Activated B cell treated with CpG ODN at 0.5 μM for 24 hours (primary cell): ENCODE results near the gene VCAM1. TPM values are rescaled to one million over a fixed set of nuclear protein-coding genes. Genes with fewer than 3 reads are reported as not detected.

ENCODE experiments used
- ATAC-seq: fragments of 200-7000 bp; cut with Tn5 transposase; one replicate; pipeline ENCODE4 v1.10.0; 2021; ENCODE audit warnings: low read depth, mild to moderate bottlenecking, moderate library complexity
- CTCF ChIA-PET: fragments of 350-600 bp; sonication (Branson Sonifier 250); formaldehyde crosslinking; loops from one replicate; lab custom pipeline; 2021; ENCODE audit warnings: antibody characterized with exemption; lab: Charles Lee
- POLR2A ChIA-PET: fragments of 350-600 bp; sonication (Branson Sonifier 250); formaldehyde crosslinking; loops from one replicate; lab custom pipeline; 2021; ENCODE audit warnings: antibody characterized with exemption; lab: Charles Lee
- DNase-seq: peaks from one replicate; pipeline ENCODE4 v3.0.0; 2022
- H3K27ac Mint-ChIP-seq: one replicate; pipeline ENCODE4 v1.8.0; 2020; ENCODE audit warnings: mixed read lengths
- H3K27me3 Mint-ChIP-seq: one replicate; pipeline ENCODE4 v1.8.0; 2021; ENCODE audit warnings: mixed read lengths
- H3K36me3 Mint-ChIP-seq: one replicate; pipeline ENCODE4 v1.8.0; 2021; ENCODE audit warnings: low read depth, mixed read lengths
- H3K4me1 Mint-ChIP-seq: one replicate; pipeline ENCODE4 v1.8.0; 2021; ENCODE audit warnings: mixed read lengths
- H3K4me3 Mint-ChIP-seq: one replicate; pipeline ENCODE4 v1.8.0; 2020; ENCODE audit warnings: mild to moderate bottlenecking, mixed read lengths
- H3K9me3 Mint-ChIP-seq: one replicate; pipeline ENCODE4 v1.8.0; 2020; ENCODE audit warnings: mixed read lengths
- intact Hi-C: fragments of 100-400 bp; cut with micrococcal nuclease; formaldehyde crosslinking; loops from one replicate; pipeline ENCODE4 v1.15.1; 2024
- total RNA-seq: library from RNA; stranded (reverse); gene quantifications from 2 replicates; pipeline ENCODE4 v1.2.3, GENCODE V29; 2022
- TF ChIP-seq, protein P1 (sequence below): fragments of 200-600 bp; IDR thresholded peaks from one replicate; pipeline ENCODE4 v1.8.0; 2022; ENCODE audit warnings: antibody characterized with exemption, mild to moderate bottlenecking

Gene VCAM1
- total RNA-seq, 1 donor from 2014 or later, result not detected

DNA sequence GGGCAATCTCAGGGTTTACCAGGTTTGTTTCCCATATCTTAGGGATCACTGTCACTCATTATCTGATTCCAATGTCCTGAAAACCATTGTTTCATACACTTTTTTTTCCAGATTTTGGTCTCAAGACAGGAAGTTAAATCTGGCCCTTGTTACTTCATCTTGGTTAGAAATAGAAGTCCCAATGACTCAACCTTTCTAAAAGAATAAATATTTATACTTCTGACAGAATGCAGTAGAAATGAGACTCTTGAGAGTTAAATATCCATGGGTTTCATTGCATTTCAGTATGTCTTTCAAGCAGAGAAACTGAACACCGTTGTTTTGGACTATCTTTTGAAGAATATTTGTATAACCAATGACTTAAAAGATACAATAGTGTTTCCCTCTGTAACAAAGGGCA, 19.8 kb upstream of the VCAM1 start:
- DNase-seq (no peak), ATAC-seq (no peak)
- CTCF ChIA-PET, result no interaction called here
- Mint-ChIP-seq H3K4me1 (no peaks in the 10 kb centered on the region), H3K36me3 (no peaks in the 10 kb centered on the region), H3K4me3 (no peak overlapping the region), H3K27me3 (peaks cover 18% of the 10 kb centered on the region), H3K27ac (no peak overlapping the region), H3K9me3 (peaks cover 8% of the 10 kb centered on the region)
- POLR2A ChIA-PET, result no interaction called here
- intact Hi-C loops, result no loop called here
- TF ChIP-seq, protein P1, sequence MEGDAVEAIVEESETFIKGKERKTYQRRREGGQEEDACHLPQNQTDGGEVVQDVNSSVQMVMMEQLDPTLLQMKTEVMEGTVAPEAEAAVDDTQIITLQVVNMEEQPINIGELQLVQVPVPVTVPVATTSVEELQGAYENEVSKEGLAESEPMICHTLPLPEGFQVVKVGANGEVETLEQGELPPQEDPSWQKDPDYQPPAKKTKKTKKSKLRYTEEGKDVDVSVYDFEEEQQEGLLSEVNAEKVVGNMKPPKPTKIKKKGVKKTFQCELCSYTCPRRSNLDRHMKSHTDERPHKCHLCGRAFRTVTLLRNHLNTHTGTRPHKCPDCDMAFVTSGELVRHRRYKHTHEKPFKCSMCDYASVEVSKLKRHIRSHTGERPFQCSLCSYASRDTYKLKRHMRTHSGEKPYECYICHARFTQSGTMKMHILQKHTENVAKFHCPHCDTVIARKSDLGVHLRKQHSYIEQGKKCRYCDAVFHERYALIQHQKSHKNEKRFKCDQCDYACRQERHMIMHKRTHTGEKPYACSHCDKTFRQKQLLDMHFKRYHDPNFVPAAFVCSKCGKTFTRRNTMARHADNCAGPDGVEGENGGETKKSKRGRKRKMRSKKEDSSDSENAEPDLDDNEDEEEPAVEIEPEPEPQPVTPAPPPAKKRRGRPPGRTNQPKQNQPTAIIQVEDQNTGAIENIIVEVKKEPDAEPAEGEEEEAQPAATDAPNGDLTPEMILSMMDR, result no peak

DNA sequence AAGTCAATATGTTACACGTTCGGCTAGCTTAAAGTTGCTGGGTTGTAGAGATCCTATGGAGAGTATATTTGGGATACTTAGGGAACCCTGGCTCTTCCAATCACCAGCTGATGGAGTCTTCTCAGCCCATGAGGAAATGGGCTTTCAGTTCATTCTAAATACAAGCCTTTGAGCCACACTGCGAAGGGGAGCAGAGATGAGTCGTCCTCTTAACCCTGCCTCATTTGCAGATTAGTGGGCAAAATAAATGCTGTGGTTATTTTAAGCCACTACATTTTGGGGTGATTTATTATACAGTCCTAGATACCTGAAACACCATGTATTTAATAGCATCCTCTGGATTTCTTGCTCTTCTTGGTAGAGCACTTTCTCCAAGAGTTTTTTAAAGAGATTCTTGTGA, 19.0 kb upstream of the VCAM1 start:
- DNase-seq, result no peak
- CTCF ChIA-PET, result no interaction called here
- Mint-ChIP-seq H3K4me1 (no peaks in the 10 kb centered on the region), H3K36me3 (no peaks in the 10 kb centered on the region), H3K9me3 (peaks cover 6% of the 10 kb centered on the region), H3K4me3 (no peak overlapping the region), H3K27me3 (peaks cover 18% of the 10 kb centered on the region), H3K27ac (no peak overlapping the region)
- POLR2A ChIA-PET, result no interaction called here
- no peak for ATAC-seq
- intact Hi-C loops, result no loop called here
- TF ChIP-seq, protein P1, result no peak

DNA sequence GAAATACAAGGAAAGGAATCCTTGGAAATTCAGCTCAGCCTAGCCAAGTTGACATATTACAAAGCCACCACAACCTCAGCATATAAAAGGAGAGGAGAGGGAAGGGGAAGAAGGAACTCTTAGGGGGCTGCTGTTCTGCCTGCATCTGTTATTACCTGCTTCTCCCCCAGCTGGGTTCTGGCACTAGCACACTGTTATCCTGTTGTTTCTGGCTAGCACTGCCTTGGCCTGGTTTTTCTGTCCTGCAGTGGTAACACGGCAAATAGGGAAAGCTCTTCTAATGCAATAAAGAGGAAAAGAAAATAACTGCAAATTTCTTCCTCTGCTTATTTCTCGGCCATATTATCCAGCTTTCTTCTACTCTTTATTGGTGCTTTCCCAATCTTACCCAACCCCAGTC, 16.5 kb upstream of the VCAM1 start:
- Mint-ChIP-seq H3K9me3 (peaks cover 5% of the 10 kb centered on the region), H3K27me3 (peaks cover 13% of the 10 kb centered on the region), H3K4me3 (no peak overlapping the region), H3K36me3 (no peaks in the 10 kb centered on the region), H3K27ac (no peak overlapping the region), H3K4me1 (no peaks in the 10 kb centered on the region)
- TF ChIP-seq, protein P1, result no peak
- CTCF ChIA-PET, result no interaction called here
- DNase-seq (no peak), ATAC-seq (no peak)
- POLR2A ChIA-PET, result no interaction called here
- intact Hi-C loops, result no loop called here

DNA sequence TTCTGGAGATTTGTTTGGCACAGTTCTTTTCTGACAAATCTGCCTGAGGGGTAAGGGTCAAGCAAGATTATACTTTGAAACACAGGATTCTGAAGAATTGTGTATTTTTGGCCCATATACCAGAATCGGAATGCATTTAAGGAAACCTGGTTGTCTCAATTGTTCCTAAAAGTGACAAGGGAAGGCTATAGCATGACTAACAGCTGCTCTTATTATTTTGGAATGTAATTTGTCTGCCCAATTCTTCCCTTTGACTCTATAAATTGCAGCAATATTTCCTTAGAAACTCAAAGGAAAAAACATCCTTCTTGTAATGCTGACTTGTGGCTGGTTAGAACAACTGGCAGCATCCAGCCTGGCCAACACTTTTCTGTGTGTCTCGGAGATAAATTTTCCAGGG, 15.8 kb upstream of the VCAM1 start:
- peaks cover 2% of the 10 kb centered on the region for H3K9me3 Mint-ChIP-seq
- ChIA-PET POLR2A (no interaction called here), CTCF (no interaction called here)
- no peaks in the 10 kb centered on the region for H3K4me1 Mint-ChIP-seq
- no peak overlapping the region for H3K27ac Mint-ChIP-seq
- TF ChIP-seq, protein P1, result no peak
- H3K27me3 Mint-ChIP-seq, result peaks cover 12% of the 10 kb centered on the region
- DNase-seq (no peak), ATAC-seq (no peak)
- H3K4me3 Mint-ChIP-seq, result no peak overlapping the region
- intact Hi-C loops, result no loop called here
- H3K36me3 Mint-ChIP-seq, result no peaks in the 10 kb centered on the region

DNA sequence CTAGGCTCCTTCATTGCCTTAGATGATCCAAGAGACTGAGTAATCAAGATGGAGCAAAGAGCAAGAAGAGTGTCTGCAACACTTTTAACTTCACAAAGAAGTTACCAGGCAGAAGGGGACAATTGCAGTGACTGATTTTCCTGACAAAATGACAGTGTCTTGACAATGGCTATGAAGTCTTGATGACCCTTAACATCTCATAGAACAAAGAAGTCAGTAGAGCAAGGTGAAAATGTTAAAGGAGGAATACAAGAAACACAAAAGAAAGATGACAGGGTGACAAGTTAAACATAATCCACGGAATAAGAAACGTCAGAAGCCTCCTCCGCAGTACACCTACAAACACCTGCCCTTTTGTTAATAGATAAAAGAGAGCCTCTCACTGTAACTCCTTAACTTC, 15.1 kb upstream of the VCAM1 start:
- ChIA-PET POLR2A (no interaction called here), CTCF (no interaction called here)
- DNase-seq, result no peak
- Mint-ChIP-seq H3K36me3 (no peaks in the 10 kb centered on the region), H3K9me3 (no peaks in the 10 kb centered on the region), H3K4me1 (no peaks in the 10 kb centered on the region), H3K4me3 (no peak overlapping the region), H3K27ac (no peak overlapping the region), H3K27me3 (peaks cover 10% of the 10 kb centered on the region)
- intact Hi-C loops, result no loop called here
- no peak for ATAC-seq
- TF ChIP-seq, protein P1, result no peak
